ENCODE measurements around the gene EFNB2. TPM values are rescaled to one million over a fixed set of nuclear protein-coding genes. Genes with fewer than 3 reads are reported as not detected.

The EFNB2 gene
- polyA plus RNA-seq, 1 donor from 2014 or later: 53.1 TPM

DNA sequence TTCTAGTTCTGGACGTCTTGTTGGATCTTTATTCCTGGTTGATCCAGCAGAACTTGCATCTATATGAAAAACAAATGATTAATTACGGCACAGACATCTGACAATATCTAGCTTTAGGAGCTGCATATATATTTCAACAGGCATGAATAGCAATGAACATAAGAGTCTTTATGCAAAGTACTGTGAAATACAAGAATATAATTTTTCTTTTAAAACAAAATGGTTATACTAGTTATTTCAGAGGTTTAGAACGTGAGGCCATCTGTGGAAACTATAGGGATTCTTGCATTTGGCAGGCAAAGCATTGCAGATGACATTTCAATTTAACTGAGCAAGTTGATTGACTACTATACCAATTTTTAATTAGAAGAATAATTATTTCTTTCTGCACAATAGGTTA is 40.5 kb downstream of the EFNB2 start:
- no peak overlapping the region for H3K27ac ChIP-seq (ENCODE audit: low read length)

DNA sequence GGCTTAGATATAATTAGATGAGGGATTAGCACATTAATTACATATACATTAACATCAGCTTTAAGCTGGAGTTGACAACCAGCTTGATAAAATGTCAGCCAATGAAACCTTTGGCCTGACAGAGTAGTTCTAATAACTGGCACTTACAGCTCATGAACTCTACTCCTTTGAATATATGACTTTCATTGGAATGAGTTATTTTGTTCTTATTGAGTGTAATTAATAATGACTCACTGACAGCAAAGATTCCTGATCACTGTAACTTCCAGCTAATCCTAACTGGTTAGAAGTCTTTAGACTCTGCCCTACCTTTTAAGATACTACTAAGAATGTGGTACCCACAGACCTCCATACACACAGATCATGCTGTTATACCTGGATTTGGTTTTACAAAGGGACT is 41.0 kb downstream of the EFNB2 start:
- Histone ChIP-seq H3K27me3 (ENCODE audit: insufficient read depth, low read depth, low read length) (no peaks in the 10 kb centered on the region), H3K4me2 (ENCODE audit: low read length) (no peak overlapping the region), H3K27ac (ENCODE audit: low read length) (no peak overlapping the region), H3F3A (ENCODE audit: insufficient read depth, low read length, poor library complexity, severe bottlenecking) (peaks cover 9% of the 10 kb centered on the region), H2AFZ (ENCODE audit: low read depth, low read length) (no peak overlapping the region), H4K20me1 (ENCODE audit: insufficient read depth) (peaks cover 6% of the 10 kb centered on the region), H3K9ac (ENCODE audit: low read length) (no peak overlapping the region), H3K4me3 (ENCODE audit: low read length) (no peak overlapping the region), H3K9me2 (ENCODE audit: insufficient read depth, low read length) (no peaks in the 10 kb centered on the region), H3K9me3 (ENCODE audit: low read length) (no peaks in the 10 kb centered on the region), H3K79me2 (replicated peaks; ENCODE audit: insufficient read depth, low read length) (peaks cover 71% of the 10 kb centered on the region), H3K36me3 (ENCODE audit: insufficient read depth, low read length) (peaks cover 35% of the 10 kb centered on the region)
- TF ChIP-seq POLR2AphosphoS5 (IDR thresholded peaks at IDR 0.05): no peak

More for the DNA sequence above, 40.5 kb downstream of the EFNB2 start:
- H4K20me1 ChIP-seq (ENCODE audit: insufficient read depth): peaks cover 6% of the 10 kb centered on the region
- H3K36me3 ChIP-seq (ENCODE audit: insufficient read depth, low read length): peaks cover 35% of the 10 kb centered on the region
- no peaks in the 10 kb centered on the region for H3K9me2 ChIP-seq (ENCODE audit: insufficient read depth, low read length)
- no peak overlapping the region for H3K9ac ChIP-seq (ENCODE audit: low read length)
- peaks cover 8% of the 10 kb centered on the region for H3F3A ChIP-seq (ENCODE audit: insufficient read depth, low read length, poor library complexity, severe bottlenecking)
- TF ChIP-seq TAF1 (IDR thresholded peaks at IDR 0.05; ENCODE audit: low read depth) (no peak), SMC3 (conservative IDR thresholded peaks at IDR 0.05; ENCODE audit: poor library complexity) (no peak), EZH2 (IDR thresholded peaks at IDR 0.05; ENCODE audit: borderline replicate concordance, insufficient read depth, low read length, poor library complexity, severe bottlenecking) (no peak), RAD21 (conservative IDR thresholded peaks at IDR 0.05) (no peak), EP300 (conservative IDR thresholded peaks at IDR 0.05; ENCODE audit: poor library complexity, severe bottlenecking) (no peak), POLR2AphosphoS5 (IDR thresholded peaks at IDR 0.05) (no peak), MXI1 (conservative IDR thresholded peaks at IDR 0.05; ENCODE audit: poor library complexity, severe bottlenecking) (no peak)
- TF ChIP-seq, protein P1, sequence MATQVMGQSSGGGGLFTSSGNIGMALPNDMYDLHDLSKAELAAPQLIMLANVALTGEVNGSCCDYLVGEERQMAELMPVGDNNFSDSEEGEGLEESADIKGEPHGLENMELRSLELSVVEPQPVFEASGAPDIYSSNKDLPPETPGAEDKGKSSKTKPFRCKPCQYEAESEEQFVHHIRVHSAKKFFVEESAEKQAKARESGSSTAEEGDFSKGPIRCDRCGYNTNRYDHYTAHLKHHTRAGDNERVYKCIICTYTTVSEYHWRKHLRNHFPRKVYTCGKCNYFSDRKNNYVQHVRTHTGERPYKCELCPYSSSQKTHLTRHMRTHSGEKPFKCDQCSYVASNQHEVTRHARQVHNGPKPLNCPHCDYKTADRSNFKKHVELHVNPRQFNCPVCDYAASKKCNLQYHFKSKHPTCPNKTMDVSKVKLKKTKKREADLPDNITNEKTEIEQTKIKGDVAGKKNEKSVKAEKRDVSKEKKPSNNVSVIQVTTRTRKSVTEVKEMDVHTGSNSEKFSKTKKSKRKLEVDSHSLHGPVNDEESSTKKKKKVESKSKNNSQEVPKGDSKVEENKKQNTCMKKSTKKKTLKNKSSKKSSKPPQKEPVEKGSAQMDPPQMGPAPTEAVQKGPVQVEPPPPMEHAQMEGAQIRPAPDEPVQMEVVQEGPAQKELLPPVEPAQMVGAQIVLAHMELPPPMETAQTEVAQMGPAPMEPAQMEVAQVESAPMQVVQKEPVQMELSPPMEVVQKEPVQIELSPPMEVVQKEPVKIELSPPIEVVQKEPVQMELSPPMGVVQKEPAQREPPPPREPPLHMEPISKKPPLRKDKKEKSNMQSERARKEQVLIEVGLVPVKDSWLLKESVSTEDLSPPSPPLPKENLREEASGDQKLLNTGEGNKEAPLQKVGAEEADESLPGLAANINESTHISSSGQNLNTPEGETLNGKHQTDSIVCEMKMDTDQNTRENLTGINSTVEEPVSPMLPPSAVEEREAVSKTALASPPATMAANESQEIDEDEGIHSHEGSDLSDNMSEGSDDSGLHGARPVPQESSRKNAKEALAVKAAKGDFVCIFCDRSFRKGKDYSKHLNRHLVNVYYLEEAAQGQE (IDR thresholded peaks at IDR 0.05; ENCODE audit: borderline replicate concordance): no peak
- TF ChIP-seq, protein P2, sequence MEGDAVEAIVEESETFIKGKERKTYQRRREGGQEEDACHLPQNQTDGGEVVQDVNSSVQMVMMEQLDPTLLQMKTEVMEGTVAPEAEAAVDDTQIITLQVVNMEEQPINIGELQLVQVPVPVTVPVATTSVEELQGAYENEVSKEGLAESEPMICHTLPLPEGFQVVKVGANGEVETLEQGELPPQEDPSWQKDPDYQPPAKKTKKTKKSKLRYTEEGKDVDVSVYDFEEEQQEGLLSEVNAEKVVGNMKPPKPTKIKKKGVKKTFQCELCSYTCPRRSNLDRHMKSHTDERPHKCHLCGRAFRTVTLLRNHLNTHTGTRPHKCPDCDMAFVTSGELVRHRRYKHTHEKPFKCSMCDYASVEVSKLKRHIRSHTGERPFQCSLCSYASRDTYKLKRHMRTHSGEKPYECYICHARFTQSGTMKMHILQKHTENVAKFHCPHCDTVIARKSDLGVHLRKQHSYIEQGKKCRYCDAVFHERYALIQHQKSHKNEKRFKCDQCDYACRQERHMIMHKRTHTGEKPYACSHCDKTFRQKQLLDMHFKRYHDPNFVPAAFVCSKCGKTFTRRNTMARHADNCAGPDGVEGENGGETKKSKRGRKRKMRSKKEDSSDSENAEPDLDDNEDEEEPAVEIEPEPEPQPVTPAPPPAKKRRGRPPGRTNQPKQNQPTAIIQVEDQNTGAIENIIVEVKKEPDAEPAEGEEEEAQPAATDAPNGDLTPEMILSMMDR (IDR thresholded peaks at IDR 0.05; ENCODE audit: poor library complexity, severe bottlenecking): no peak
- no peak overlapping the region for H2AFZ ChIP-seq (ENCODE audit: low read depth, low read length)
- H3K4me3 ChIP-seq (ENCODE audit: low read length): no peak overlapping the region
- H3K27me3 ChIP-seq (ENCODE audit: insufficient read depth, low read depth, low read length): no peaks in the 10 kb centered on the region
- no peak overlapping the region for H3K4me2 ChIP-seq (ENCODE audit: low read length)
- H3K9me3 ChIP-seq (ENCODE audit: low read length): no peaks in the 10 kb centered on the region
- H3K79me2 ChIP-seq (replicated peaks; ENCODE audit: insufficient read depth, low read length): peaks cover 76% of the 10 kb centered on the region

All from neural cell (in vitro differentiated cells).